Measurements from ENCODE around the gene TIMM29. TPM values are rescaled to one million over a fixed set of nuclear protein-coding genes. Genes with fewer than 3 reads are reported as not detected.
A peak's percentile ranks its signal among the peaks of the same experiment; 100 is the strongest.

The TIMM29 gene
- total and polyA plus RNA-seq, 2 donors (not counting 1 experiment from before 2014, with no cell fraction given) = 8.4 to 24.2 TPM

- H3K27ac ChIP-seq (ENCODE audit: low read length in 2 of 2) = peak overlapping the region in 1 of 2 donors; percentile 1
- no peak overlapping the region for H2AFZ ChIP-seq (ENCODE audit: insufficient read depth, low read depth, low read length, poor library complexity, severe bottlenecking)
- DNase-seq = no peak
- H3K79me2 ChIP-seq (ENCODE audit: control insufficient read depth, insufficient read depth, low read length) = peaks cover 80% of the 10 kb centered on the region
- Mint-ChIP-seq H3K4me3 (no peak overlapping the region), H3K9me3 (ENCODE audit: insufficient read depth) (no peaks in the 10 kb centered on the region), H3K4me1 (peaks cover 55% of the 10 kb centered on the region), H3K27ac (no peak overlapping the region), H3K27me3 (no peaks in the 10 kb centered on the region)
- 50% methylated on average over 2 of the region's 4 CpGs for WGBS (ENCODE audit: insufficient coverage)
- H3K9ac ChIP-seq (ENCODE audit: low read length) = no peak overlapping the region
- ATAC-seq (ENCODE audit: low read depth) = no peak
- H3K36me3 ChIP-seq (replicated peaks in 1 of 2; ENCODE audit: control extremely low read depth in 1 of 2, control insufficient read depth in 1 of 2, extremely low read depth in 1 of 2, insufficient read depth in 2 of 2, low read length in 1 of 2) = no peaks in the 10 kb centered on the region
- peaks cover 32 to 64% of the 10 kb centered on the region in 2 donors for H3K4me1 ChIP-seq (ENCODE audit: control insufficient read depth in 2 of 2, insufficient read depth in 2 of 2, low read length in 2 of 2)
- peak overlapping the region; percentile 43 for H3K4me2 ChIP-seq (replicated peaks; ENCODE audit: low read depth, low read length, poor library complexity, severe bottlenecking)
- no peaks in the 10 kb centered on the region for H3K27me3 ChIP-seq (replicated peaks in 1 of 4; ENCODE audit: control extremely low read depth in 1 of 4, control insufficient read depth in 3 of 4, insufficient read depth in 4 of 4, low read length in 3 of 4)
- peaks cover 30% of the 10 kb centered on the region for H4K20me1 ChIP-seq (ENCODE audit: control insufficient read depth, insufficient read depth, low read length, poor library complexity, severe bottlenecking)
- intact Hi-C loops (cut with micrococcal nuclease) = loop anchor here (5.0 kb wide), 1 partner anchor 83 kb away; no protein-coding TSS in a partner anchor
- no peak overlapping the region for H3K4me3 ChIP-seq (ENCODE audit: control extremely low read depth in 1 of 5, extremely low read depth in 1 of 5, insufficient read depth in 1 of 5, low read depth in 2 of 5, low read length in 4 of 5)
- POLR2A ChIA-PET = no interaction called here
- TF ChIP-seq CTCF (IDR thresholded peaks at IDR 0.05) = no peak
- TF ChIP-seq EZH2 (IDR thresholded peaks at IDR 0.05; ENCODE audit: borderline replicate concordance, insufficient read depth, low read depth, low read length, poor library complexity, severe bottlenecking) = no peak
- CTCF ChIA-PET = interaction anchor here (1.2 kb wide), 1 partner anchor 162 kb away, joined by 3 read pairs; no protein-coding TSS in a partner anchor
- H3K9me3 ChIP-seq (ENCODE audit: control extremely low read depth in 1 of 3, control insufficient read depth in 2 of 3, insufficient read depth in 1 of 3, low read length in 2 of 3) = no peaks in the 10 kb centered on the region
Measured at GRCh38 chr19:10963865-10964264, 35.3 kb downstream of the TIMM29 start.

GRCh38 chr19:10964903-10965302, 36.3 kb downstream of the TIMM29 start:
- ATAC-seq (ENCODE audit: low read depth) (no peak), DNase-seq (no peak)
- Mint-ChIP-seq H3K27ac (no peak overlapping the region), H3K4me1 (peaks cover 57% of the 10 kb centered on the region), H3K27me3 (no peaks in the 10 kb centered on the region), H3K9me3 (ENCODE audit: insufficient read depth) (no peaks in the 10 kb centered on the region), H3K4me3 (no peak overlapping the region)
- 99% methylated on average over 4 of the region's 4 CpGs for WGBS (ENCODE audit: insufficient coverage)
- no peak overlapping the region for H2AFZ ChIP-seq (ENCODE audit: insufficient read depth, low read depth, low read length, poor library complexity, severe bottlenecking)
- H3K4me1 ChIP-seq (ENCODE audit: control insufficient read depth in 2 of 2, insufficient read depth in 2 of 2, low read length in 2 of 2) = peaks cover 31 to 65% of the 10 kb centered on the region in 2 donors
- ChIA-PET POLR2A (no interaction called here), CTCF (interaction anchor here (1.1 to 4.6 kb wide), 2 partner anchors 23 to 71 kb away, joined by 4 to 23 read pairs; no protein-coding TSS in a partner anchor)
- H3K4me2 ChIP-seq (replicated peaks; ENCODE audit: low read depth, low read length, poor library complexity, severe bottlenecking) = no peak overlapping the region
- no peak overlapping the region for H3K27ac ChIP-seq (ENCODE audit: low read length in 2 of 2)
- intact Hi-C loops (cut with micrococcal nuclease) = loop anchor here (5.0 kb wide), 1 partner anchor 82 kb away; no protein-coding TSS in a partner anchor
- no peaks in the 10 kb centered on the region for H3K27me3 ChIP-seq (replicated peaks in 1 of 4; ENCODE audit: control extremely low read depth in 1 of 4, control insufficient read depth in 3 of 4, insufficient read depth in 4 of 4, low read length in 3 of 4)
- H3K9ac ChIP-seq (ENCODE audit: low read length) = no peak overlapping the region
- no peaks in the 10 kb centered on the region for H3K9me3 ChIP-seq (ENCODE audit: control extremely low read depth in 1 of 3, control insufficient read depth in 2 of 3, insufficient read depth in 1 of 3, low read length in 2 of 3)
- TF ChIP-seq CTCF (IDR thresholded peaks at IDR 0.05) (no peak), EZH2 (IDR thresholded peaks at IDR 0.05; ENCODE audit: borderline replicate concordance, insufficient read depth, low read depth, low read length, poor library complexity, severe bottlenecking) (no peak)
- H3K4me3 ChIP-seq (ENCODE audit: control extremely low read depth in 1 of 5, extremely low read depth in 1 of 5, insufficient read depth in 1 of 5, low read depth in 2 of 5, low read length in 4 of 5) = no peak overlapping the region
- no peaks in the 10 kb centered on the region for H3K36me3 ChIP-seq (replicated peaks in 1 of 2; ENCODE audit: control extremely low read depth in 1 of 2, control insufficient read depth in 1 of 2, extremely low read depth in 1 of 2, insufficient read depth in 2 of 2, low read length in 1 of 2)
- H4K20me1 ChIP-seq (ENCODE audit: control insufficient read depth, insufficient read depth, low read length, poor library complexity, severe bottlenecking) = peaks cover 38% of the 10 kb centered on the region
- H3K79me2 ChIP-seq (ENCODE audit: control insufficient read depth, insufficient read depth, low read length) = peaks cover 90% of the 10 kb centered on the region

Data from B cell (primary cell).